ENCODE measurements around the gene INSIG1. TPM values are rescaled to one million over a fixed set of nuclear protein-coding genes. Genes with fewer than 3 reads are reported as not detected.

Gene INSIG1
- total RNA-seq, 1 experiment from 2014 or later, result 60.1 TPM

GRCh38 chr7:155343661-155344121 lies 46.0 kb downstream of the INSIG1 start:
- BruUV-seq (replicated peaks), result no TSS peak
- ChIA-PET POLR2A (no interaction called here), CTCF (interaction anchor here (1.0 kb wide), 1 partner anchor 416 kb away, joined by 3 read pairs; no protein-coding TSS in a partner anchor)
- Histone ChIP-seq H3K4me1 (no peaks in the 10 kb centered on the region), H3K36me3 (ENCODE audit: control insufficient read depth, insufficient read depth, low read length) (no peaks in the 10 kb centered on the region), H3K4me3 (ENCODE audit: low read depth, low read length) (no peak overlapping the region), H3K9me3 (no peaks in the 10 kb centered on the region), H3K27me3 (replicated peaks; ENCODE audit: control insufficient read depth, insufficient read depth, low read length) (no peaks in the 10 kb centered on the region)
- DNase-seq, result peak in 1 of 2 experiments; percentile 19
- TF ChIP-seq, protein P1, sequence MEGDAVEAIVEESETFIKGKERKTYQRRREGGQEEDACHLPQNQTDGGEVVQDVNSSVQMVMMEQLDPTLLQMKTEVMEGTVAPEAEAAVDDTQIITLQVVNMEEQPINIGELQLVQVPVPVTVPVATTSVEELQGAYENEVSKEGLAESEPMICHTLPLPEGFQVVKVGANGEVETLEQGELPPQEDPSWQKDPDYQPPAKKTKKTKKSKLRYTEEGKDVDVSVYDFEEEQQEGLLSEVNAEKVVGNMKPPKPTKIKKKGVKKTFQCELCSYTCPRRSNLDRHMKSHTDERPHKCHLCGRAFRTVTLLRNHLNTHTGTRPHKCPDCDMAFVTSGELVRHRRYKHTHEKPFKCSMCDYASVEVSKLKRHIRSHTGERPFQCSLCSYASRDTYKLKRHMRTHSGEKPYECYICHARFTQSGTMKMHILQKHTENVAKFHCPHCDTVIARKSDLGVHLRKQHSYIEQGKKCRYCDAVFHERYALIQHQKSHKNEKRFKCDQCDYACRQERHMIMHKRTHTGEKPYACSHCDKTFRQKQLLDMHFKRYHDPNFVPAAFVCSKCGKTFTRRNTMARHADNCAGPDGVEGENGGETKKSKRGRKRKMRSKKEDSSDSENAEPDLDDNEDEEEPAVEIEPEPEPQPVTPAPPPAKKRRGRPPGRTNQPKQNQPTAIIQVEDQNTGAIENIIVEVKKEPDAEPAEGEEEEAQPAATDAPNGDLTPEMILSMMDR (IDR thresholded peaks at IDR 0.05; ENCODE audit: insufficient read depth in 1 of 2, low read depth in 1 of 2, low read length in 1 of 2, severe bottlenecking in 1 of 2, unreplicated experiment in 1 of 2), result no peak
- Mint-ChIP-seq H3K27ac (ENCODE audit: unreplicated experiment) (no peak overlapping the region), H3K27me3 (ENCODE audit: insufficient read depth, unreplicated experiment) (no peaks in the 10 kb centered on the region), H3K36me3 (ENCODE audit: insufficient read depth, unreplicated experiment) (no peaks in the 10 kb centered on the region), H3K9me3 (ENCODE audit: unreplicated experiment) (no peaks in the 10 kb centered on the region), H3K4me1 (ENCODE audit: low read depth, unreplicated experiment) (peaks cover 6% of the 10 kb centered on the region), H3K4me3 (ENCODE audit: unreplicated experiment) (no peak overlapping the region)
- intact Hi-C loops (cut with micrococcal nuclease; ENCODE audit: unreplicated experiment), result no loop called here

DNA sequence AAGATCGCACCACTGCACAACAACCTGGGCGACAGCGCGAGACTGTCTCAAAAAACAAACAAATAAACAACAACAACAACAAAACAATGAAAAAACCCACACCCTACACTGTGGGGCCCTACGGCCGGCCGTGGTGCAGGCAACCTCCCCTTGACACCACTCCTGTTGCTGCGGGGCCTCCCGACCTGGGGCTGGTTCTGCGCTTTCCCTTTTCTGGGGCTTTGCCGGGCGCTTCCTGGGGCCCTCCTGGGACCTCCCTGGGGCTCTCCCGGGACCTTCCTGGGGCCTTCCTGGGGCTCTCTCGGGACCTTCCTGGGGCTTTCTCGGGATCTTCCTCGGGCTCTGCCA lies 46.6 kb downstream of the INSIG1 start:
- TF ChIP-seq, protein P1 (IDR thresholded peaks at IDR 0.05; ENCODE audit: insufficient read depth in 1 of 2, low read depth in 1 of 2, low read length in 1 of 2, severe bottlenecking in 1 of 2, unreplicated experiment in 1 of 2), result no peak
- peak overlapping the region; percentile 41 for H3K4me3 ChIP-seq (ENCODE audit: low read depth, low read length)
- CTCF ChIA-PET, result interaction anchor here (0.5 to 1.5 kb wide), 7 partner anchors 14 to 429 kb away, joined by 3 to 8 read pairs (median 3); no protein-coding TSS in a partner anchor
- H3K9me3 ChIP-seq, result no peaks in the 10 kb centered on the region
- no peaks in the 10 kb centered on the region for H3K9me3 Mint-ChIP-seq (ENCODE audit: unreplicated experiment)
- no peaks in the 10 kb centered on the region for H3K36me3 ChIP-seq (ENCODE audit: control insufficient read depth, insufficient read depth, low read length)
- no peaks in the 10 kb centered on the region for H3K36me3 Mint-ChIP-seq (ENCODE audit: insufficient read depth, unreplicated experiment)
- peaks cover 6% of the 10 kb centered on the region for H3K4me1 Mint-ChIP-seq (ENCODE audit: low read depth, unreplicated experiment)
- POLR2A ChIA-PET, result no interaction called here
- H3K4me3 Mint-ChIP-seq (ENCODE audit: unreplicated experiment), result no peak overlapping the region
- peak in 1 of 2 experiments; percentile 30 for DNase-seq
- no peaks in the 10 kb centered on the region for H3K27me3 Mint-ChIP-seq (ENCODE audit: insufficient read depth, unreplicated experiment)
- intact Hi-C loops (cut with micrococcal nuclease; ENCODE audit: unreplicated experiment), result no loop called here
- no peaks in the 10 kb centered on the region for H3K27me3 ChIP-seq (replicated peaks; ENCODE audit: control insufficient read depth, insufficient read depth, low read length)
- no peaks in the 10 kb centered on the region for H3K4me1 ChIP-seq
- H3K27ac Mint-ChIP-seq (ENCODE audit: unreplicated experiment), result no peak overlapping the region
- BruUV-seq (replicated peaks), result no TSS peak

- peak overlapping the region; percentile 58 for H3K4me3 Mint-ChIP-seq (ENCODE audit: unreplicated experiment)
- H3K27ac Mint-ChIP-seq (ENCODE audit: unreplicated experiment), result no peak overlapping the region
- intact Hi-C loops (cut with micrococcal nuclease; ENCODE audit: unreplicated experiment), result loop anchor here (1.0 kb wide), 2 partner anchors 155 to 418 kb away; no protein-coding TSS in a partner anchor
- no TSS peak for BruUV-seq (replicated peaks)
- peak overlapping the region; percentile 41 for H3K4me3 ChIP-seq (ENCODE audit: low read depth, low read length)
- H3K27me3 Mint-ChIP-seq (ENCODE audit: insufficient read depth, unreplicated experiment), result no peaks in the 10 kb centered on the region
- H3K9me3 ChIP-seq, result no peaks in the 10 kb centered on the region
- no peaks in the 10 kb centered on the region for H3K4me1 ChIP-seq
- POLR2A ChIA-PET, result no interaction called here
- H3K36me3 ChIP-seq (ENCODE audit: control insufficient read depth, insufficient read depth, low read length), result no peaks in the 10 kb centered on the region
- peaks cover 6% of the 10 kb centered on the region for H3K4me1 Mint-ChIP-seq (ENCODE audit: low read depth, unreplicated experiment)
- H3K9me3 Mint-ChIP-seq (ENCODE audit: unreplicated experiment), result no peaks in the 10 kb centered on the region
- DNase-seq, result peak; percentile 81 to 88
- no peaks in the 10 kb centered on the region for H3K27me3 ChIP-seq (replicated peaks; ENCODE audit: control insufficient read depth, insufficient read depth, low read length)
- CTCF ChIA-PET, result interaction anchor here (0.5 to 1.5 kb wide), 17 partner anchors 13 to 734 kb away, joined by 3 to 8 read pairs (median 4); no protein-coding TSS in a partner anchor
- H3K36me3 Mint-ChIP-seq (ENCODE audit: insufficient read depth, unreplicated experiment), result no peaks in the 10 kb centered on the region
- TF ChIP-seq, protein P1 (IDR thresholded peaks at IDR 0.05; ENCODE audit: insufficient read depth in 1 of 2, low read depth in 1 of 2, low read length in 1 of 2, severe bottlenecking in 1 of 2, unreplicated experiment in 1 of 2), result peak; percentile 64 to 90
Observed at GRCh38 chr7:155344618-155345433, 47.1 kb downstream of the INSIG1 start.

Data from Caco-2 (cell line).